GM13976 (cell line): ENCODE results near the gene ZNF579.
"Not testable (repeated sequence)": the region's sequence is repeated elsewhere in the genome, so short reads cannot be mapped to it uniquely, and the experiment has no call there.

Experiments used
- DNase-seq: peaks from one replicate; pipeline ENCODE4 v3.0.0; 2012; ENCODE audit warnings: low spot score
- CTCF ChIP-seq: IDR thresholded peaks from 2 replicates; pipeline ENCODE4 v1.5.1; 2012; ENCODE audit warnings: borderline replicate concordance, mild to moderate bottlenecking; ENCODE audit not compliant: insufficient read depth; ENCODE audit errors: extremely low read depth, missing control alignments, control extremely low read depth
- in situ Hi-C: fragments of 300-500 bp; cut with MboI; formaldehyde crosslinking; loops from one replicate; pipeline ENCODE4 v1.12.0; 2022; ENCODE audit warnings: low sequenced_read_pairs, mixed read lengths, inconsistent platforms; ENCODE audit not compliant: unreplicated experiment

Gene ZNF579

DNA sequence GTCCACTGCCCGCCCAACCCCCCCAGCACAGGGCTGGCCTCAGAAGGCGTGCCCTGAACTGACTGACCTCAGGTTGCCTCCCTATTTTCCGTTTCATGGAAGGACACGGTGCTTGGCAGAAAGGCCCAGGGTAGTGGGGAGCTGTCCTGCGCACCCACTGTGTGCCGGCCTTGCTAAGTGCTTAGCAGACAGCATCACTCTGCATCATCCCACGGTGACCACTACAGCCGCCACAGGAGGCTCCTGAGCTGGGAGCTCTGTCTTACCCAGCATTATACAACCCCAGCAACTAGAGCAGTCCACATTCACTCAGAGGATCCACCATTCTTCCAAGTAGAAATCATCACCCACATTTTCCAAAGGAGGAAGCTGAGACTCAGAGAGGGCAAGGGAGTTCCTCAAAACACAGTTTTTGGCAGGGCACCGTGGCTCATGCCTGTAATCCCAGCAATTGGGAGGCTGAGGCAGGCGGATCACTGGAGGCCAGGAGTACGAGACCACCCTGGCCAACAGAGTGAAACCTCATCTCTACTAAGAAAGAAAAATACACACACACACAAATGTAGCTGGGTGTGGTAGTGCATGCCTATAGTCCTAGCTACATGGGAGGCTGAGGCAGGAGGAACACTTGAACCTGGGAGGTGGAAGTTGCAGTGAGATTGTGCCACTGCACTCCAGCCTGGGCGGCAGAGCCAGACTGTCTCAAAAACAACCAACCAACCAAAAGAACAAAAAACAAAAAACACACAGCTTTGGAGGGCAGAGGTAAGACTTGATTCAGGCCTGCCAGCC is 45.3 kb downstream of the ZNF579 start:
- no peak for DNase-seq
- TF ChIP-seq CTCF: no peak
- in situ Hi-C loops: no loop called here

GRCh38 chr19:55534280-55534679 is 46.4 kb downstream of the ZNF579 start:
- in situ Hi-C loops, DNase-seq: not testable (repeated sequence)

GRCh38 chr19:55530996-55531395 is 49.7 kb downstream of the ZNF579 start:
- no peak for TF ChIP-seq CTCF
- in situ Hi-C loops: no loop called here

GRCh38 chr19:55529636-55530234 is 50.9 kb downstream of the ZNF579 start:
- DNase-seq: no peak
- no peak for TF ChIP-seq CTCF
- in situ Hi-C loops: no loop called here

More at GRCh38 chr19:55530996-55531395, 49.7 kb downstream of the ZNF579 start:
- no peak for DNase-seq

DNA sequence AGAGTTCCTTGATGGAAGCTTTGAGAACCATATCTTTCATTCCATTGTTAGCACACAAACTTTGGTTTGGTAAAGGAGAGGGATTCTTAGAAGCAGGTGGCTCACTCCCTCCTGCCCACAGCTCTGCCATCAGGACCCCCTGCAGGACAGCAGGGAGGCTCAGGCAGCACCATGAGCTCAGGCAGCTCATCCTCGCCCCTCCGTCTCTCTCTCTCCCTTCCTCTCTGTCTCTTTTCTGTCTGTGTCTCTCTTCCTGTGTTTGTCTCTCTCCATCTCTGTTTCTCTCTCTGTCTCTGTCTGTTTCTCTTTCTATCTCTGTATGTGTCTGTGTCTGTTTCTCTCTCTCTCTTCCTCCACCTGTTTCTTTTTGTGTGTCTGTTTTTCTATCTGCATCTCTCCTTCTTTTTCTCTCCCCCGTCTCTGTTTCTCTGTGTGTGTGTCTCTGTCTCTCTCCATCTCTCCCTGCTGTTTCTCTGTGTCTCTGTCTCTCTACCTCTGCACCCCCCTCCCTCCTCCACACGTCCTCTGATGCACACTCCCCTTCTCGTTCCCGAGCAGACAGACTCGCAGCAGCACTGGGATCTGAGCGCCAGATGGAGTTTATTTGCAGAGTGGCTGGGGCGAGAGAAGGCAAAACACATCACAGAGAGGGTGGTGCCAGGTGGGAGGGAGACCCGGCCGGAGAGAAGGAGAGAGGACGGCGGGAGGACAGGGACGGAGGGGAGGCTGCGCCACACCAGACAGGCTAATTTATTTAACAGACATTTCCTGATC is 52.4 kb downstream of the ZNF579 start:
- no peak for DNase-seq
- TF ChIP-seq CTCF: no peak
- in situ Hi-C loops: no loop called here

DNA sequence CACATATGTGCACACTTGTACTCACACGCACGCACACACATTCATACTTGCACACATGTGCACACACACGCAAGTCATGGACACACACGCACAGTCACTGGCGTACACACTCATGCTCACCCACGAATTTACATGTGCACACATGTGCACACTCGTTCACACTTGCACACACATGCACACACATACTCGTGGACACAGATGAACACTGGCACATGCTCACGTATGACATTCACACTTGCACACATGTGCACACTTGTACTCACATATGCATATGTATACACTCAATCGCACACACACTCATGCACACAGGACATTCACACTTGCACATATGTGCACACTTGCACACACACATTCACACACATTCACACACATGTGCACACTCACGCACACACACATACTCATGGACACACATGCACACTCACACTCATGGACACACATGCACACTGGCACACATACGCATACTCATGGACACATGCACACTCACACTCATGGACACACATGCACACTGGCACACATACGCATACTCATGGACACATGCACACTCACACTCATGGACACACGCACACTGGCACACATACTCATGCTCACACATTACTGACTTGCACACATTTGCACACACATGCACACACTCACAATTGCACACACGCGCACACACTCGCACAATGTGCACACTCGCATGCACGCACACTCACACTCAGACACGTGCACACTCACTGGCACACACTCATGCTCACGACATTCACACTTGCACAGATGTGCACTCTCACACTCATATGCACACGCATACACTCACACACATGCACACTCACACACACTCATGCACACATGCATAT is 53.2 kb downstream of the ZNF579 start:
- no peak for DNase-seq
- in situ Hi-C loops: no loop called here
- TF ChIP-seq CTCF: no peak
